NAMALWA (cell line): ENCODE results near the gene CMTM1.
"Not testable (repeated sequence)": the region's sequence is repeated elsewhere in the genome, so short reads cannot be mapped to it uniquely, and the experiment has no call there.

Source experiments
- DNase-seq: peaks from one replicate; pipeline ENCODE4 v3.0.0-alpha.2; 2015; ENCODE audit warnings: low spot score

The CMTM1 gene

DNA sequence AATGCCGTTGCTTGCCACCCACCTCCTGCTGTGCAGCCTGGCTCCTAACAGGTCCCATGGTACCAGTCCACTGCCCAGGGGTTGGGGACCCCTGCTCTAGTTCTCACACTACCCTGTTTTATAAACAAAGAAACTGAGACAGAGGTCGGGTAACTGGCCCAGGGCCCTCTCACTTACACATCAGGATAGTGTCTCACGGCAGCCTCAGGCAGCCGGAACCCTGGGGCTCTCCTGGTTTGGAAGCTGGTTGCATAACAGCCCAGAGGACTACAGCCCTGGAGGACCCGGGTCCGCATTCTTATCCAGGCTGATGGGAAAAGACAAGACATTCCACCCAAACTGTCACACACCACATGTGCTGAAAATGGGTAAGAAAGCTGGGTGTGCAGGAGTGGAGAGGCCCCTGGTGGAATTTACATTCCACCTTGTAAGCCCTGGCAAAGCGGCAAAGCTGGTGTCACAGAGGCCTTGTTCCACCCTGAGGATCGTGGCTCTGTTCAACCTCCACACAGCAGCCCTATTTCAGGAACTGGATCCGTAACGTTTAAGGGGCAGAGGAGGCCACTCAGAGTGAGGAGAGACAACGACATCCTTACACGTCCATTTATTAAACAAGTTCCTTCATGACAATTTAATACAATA, 48.0 kb downstream of the CMTM1 start:
- no peak for DNase-seq

GRCh38 chr16:66616169-66616568, 49.9 kb downstream of the CMTM1 start:
- no peak for DNase-seq

- no peak for DNase-seq
Observed at GRCh38 chr16:66616592-66616991, 50.4 kb downstream of the CMTM1 start.

GRCh38 chr16:66617010-66617434, 50.8 kb downstream of the CMTM1 start:
- no peak for DNase-seq

DNA sequence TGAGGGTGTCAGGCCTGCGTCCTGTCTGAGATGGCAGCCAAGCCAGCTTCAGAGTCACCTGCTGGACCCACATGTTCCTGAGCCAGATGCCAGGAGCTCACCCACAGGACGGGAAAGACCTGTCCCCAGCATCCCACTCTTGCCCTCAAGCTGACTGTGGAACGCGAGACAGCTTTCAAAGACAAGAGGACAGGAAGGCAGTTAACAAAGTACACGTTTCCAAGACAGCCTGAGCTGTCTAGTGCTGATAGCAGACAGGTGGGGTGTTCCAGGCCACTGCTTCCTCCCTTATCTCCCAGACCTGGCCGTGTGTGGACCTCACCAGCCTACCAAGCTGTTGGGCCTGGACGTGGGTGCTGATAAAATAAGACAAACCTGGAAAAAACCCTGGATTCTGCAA, 51.5 kb downstream of the CMTM1 start:
- DNase-seq, result no peak

GRCh38 chr16:66618588-66619375, 52.5 kb downstream of the CMTM1 start:
- DNase-seq, result no peak

- peak; percentile 42 for DNase-seq
Observed at GRCh38 chr16:66619534-66620428, 53.5 kb downstream of the CMTM1 start.

DNA sequence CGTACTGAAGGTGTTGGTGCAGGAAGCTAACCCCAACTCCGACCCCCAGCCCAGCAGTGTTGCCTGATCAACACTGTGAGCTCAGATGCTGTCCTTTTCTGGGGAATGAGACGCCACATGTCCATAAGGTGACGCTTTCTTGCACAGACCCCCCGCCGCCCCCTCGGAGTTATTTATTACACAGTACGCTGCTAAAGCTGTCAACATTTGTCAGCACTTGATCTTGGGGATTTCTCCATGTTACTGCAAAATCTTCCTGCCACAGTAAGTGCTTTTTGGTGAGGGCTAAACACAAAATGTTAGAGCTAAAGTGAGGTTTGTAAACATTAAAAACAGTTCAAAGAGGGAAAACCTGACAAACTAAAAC, 54.2 kb downstream of the CMTM1 start:
- DNase-seq, result no peak

- DNase-seq, result no peak
Observed at GRCh38 chr16:66621973-66622372, 55.7 kb downstream of the CMTM1 start.

DNA sequence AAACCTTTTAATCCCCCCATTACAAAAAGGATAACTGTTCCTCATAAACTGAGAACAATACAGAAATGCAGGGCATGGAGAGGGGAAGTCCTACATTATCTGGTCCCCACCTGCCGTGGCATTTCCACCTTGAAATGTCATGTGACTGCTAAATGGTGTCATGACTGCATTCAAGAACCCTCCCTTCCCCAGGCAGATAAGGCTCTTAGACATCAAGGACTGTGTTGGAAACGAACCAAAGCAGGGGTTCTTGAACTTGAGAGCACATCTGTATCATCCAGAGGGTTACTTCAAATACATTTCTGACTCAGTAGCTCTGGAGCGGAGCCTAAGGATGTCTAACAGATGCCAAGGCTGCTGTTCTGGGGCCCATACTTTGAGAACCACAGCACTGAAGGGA, 56.6 kb downstream of the CMTM1 start:
- no peak for DNase-seq

DNA sequence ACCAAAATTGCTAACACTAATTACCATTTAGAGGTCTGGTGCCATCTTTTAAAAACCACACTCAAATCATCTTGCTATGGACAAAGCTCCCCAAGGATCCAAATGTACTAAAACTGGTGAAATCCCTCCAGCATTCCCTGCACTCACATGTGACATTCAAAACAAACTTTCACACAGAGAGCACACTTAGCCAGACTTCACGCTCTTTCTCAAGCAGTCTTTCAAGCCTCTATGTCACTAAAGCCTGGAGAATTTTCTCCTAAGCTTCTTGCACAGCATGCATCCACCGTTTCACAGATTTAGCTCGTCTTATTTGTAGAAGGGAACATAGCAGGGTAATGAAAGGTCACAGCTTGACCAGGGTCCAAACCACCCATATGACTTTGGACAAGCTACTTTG, 57.5 kb downstream of the CMTM1 start:
- DNase-seq, result no peak

GRCh38 chr16:66627611-66628378, 61.6 kb downstream of the CMTM1 start:
- DNase-seq, result not testable (repeated sequence)
